MV-4-11 (cell line): ENCODE results near the gene BEX1.
A peak's percentile ranks its signal among the peaks of the same experiment; 100 is the strongest.
"Not testable (repeated sequence)": the region's sequence is repeated elsewhere in the genome, so short reads cannot be mapped to it uniquely, and the experiment has no call there.

ENCODE experiments used
- DNase-seq: peaks from one replicate; lab custom pipeline; 2025; lab: John Stamatoyannopoulos, UW

The BEX1 gene

DNA sequence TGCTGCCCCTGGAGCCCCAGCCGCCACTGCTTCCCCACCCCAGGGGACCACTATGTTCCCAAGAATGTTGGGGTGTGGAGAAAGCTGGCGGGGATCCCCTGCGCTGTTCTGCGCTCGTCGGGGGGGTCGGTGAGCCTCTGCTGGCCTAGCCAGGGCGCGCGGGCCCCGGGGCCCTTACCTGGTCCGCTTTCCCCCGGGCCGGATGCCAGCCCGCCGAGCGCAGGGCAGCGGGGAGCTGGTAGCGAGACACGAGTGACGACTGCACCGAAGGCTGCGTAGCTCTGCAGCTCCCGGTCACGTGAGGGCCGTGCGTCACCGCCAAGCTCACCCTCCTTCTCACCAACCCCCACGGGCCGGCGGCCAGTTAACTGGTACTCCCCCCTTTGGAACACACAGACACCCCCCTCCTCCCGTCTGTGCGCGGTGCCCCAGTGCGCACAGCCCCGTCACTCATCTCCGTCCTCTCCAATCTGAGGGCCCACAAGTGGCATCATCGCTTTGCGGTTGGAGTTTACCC is at the start of gene BEX1:
Gene BEX1 (minus strand): TSS at position 254 of the 517 bp plus-strand sequence. CDS start 897 bp downstream, outside the sequence.
- DNase-seq: peak; percentile 65

DNA sequence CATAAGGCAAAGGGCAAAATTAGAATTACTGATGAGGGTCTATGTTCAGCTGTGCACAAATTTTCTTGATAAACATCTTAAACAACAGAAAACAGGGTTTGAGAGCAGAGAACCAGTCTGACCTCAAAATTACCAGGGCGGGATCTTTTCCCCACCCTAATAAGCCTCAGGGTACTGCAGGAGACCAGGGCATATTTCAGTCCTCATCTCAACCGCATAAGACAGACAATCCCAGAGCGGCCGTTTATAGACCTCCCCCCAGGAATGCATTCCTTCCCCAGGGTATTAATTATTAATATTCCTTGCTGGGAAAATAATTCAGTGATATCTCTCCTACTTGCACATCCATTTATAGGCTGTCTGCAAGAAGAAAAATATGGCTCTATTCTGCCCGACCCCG is 45.5 kb upstream of the BEX1 start:
- not testable (repeated sequence) for DNase-seq

DNA sequence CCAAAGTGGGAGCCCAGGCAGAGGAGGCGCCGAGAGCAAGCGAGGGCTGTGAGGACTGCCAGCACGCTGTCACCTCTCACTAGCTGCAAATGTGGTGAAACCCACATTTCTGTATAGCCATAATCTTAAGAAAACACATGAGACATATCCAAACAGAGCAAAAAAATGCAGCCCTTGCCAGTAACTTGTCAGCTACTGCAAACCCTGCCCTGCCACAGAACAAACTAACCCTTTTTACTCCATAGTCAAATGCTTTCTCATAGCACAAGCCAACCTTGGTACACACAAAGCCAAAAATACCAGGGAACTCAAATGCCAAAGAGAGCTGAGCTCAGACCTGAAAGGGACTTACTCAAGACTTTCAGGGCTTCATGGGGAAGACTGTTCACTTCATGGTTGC is 43.9 kb upstream of the BEX1 start:
- no peak for DNase-seq

DNA sequence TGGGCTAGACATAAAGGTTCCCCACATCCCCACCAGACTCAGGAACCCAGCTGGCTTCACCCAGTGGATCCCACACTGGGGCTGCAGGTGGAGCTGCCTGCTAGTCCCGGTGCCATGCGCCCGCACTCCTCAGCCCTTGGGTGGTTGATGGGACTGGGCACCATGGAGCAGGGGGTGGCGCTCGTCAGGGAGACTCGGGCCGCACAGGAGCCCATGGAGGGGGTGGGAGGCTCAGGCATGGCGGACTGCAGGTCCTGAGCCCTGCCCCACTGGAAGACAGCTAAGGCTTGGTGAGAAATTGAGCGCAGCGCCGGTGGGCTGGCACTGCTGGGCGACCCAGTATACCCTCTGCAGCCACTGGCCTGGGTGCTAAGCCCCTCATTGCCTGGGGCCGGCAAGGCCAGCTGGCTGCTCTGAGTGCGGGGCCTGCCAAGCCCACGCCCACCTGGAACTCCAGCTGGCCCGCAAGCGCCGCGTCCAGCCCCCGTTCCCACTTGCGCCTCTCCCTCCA is 43.3 kb upstream of the BEX1 start:
- DNase-seq: not testable (repeated sequence)

DNA sequence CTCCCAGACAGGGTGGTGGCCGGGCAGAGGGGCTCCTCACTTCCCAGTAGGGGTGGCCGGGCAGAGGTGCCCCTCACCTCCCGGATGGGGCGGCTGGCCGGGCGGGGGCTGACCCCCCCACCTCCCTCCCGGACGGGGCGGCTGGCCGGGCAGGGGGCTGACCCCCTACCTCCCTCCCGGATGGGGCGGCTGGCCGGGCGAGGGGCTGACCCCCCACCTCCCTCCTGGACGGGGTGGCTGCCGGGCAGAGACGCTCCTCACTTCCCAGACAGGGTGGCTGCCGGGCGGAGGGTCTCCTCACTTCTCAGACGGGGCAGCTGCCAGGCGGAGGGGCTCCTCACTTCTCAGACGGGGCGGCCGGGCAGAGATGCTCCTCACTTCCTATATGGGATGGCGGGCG is 40.4 kb upstream of the BEX1 start:
- DNase-seq: not testable (repeated sequence)

DNA sequence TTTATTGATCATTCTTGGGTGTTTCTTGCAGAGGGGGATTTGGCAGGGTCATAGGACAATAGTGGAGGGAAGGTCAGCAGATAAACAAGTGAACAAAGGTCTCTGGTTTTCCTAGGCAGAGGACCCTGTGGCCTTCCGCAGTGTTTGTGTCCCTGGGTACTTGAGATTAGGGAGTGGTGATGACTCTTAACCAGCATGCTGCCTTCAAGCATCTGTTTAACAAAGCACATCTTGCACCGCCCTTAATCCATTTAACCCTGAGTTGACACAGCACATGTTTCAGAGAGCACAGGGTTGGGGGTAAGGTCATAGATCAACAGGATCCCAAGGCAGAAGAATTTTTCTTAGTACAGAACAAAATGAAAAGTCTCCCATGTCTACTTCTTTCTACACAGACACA is 39.9 kb upstream of the BEX1 start:
- DNase-seq: not testable (repeated sequence)

DNA sequence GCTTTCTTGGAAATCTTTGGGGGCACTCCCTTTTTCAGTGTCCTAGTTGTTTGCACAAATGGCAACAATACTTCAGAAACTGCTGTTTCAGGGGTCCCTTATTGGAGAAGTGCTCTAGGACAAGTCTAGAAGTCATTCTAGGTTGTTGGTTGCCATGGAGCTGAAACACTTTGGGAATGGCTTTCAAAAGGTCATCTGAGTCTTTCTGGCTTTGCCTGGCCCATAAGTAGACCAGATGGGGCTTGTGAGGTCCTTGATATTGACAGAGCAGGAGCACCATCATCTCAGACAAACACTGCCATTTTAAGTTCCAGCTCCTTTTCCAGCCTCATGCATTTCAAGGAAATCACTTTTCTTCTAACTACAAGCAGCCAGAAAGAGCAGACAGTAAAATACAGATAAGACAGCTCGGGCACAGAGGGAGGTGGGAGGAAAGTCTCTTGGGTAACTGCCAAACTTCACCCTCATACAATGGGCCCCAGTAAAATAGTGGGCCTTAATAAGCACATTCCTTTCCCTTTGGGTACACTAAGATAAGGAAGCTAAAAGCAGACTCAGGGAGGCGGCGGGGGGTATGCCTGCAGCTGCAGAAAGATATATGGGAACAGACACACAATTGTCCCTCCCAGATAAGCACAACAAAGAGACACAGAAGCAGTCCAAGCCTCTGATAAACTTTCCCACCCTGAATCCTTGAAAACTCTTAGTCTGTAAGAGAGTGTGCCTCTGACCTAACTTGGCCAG is 37.5 kb upstream of the BEX1 start:
- no peak for DNase-seq

DNA sequence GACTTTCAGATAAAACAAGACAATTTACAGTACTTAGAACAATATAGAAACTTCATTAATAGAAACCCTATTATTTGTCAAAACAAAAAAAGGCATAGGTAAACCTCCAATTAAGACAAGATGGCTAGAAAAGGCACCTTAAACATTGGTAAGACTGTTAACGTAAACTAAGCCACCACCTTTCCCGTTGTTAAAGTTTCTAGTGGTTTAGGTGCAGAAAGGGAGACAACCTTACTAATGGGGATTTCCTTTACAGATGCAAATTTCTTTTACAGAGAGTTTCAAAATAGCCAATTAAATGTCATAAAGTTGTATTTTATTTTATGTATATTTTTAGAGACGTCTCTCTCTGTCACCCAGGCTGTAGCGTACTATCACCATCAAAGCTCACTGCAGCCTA is 36.5 kb upstream of the BEX1 start:
- DNase-seq: no peak

DNA sequence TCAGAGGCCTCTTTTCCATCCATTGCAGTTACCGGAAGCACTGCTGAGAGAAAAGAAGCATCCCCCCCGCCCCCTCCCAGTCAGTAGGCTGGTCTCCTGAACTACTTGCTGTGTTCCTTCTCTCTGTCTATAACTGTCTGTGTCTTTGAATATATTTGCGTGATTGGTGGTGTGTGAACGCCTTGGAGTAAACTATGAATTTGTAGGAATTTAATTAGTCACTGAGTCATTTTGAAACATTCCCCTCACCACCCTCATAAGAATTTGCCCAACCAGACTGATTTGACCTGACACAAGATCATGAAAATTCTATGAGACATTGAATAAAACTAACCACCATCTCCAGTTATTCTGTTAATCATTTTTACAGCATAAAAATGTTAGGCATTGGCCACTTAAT is 35.7 kb upstream of the BEX1 start:
- DNase-seq: no peak

DNA sequence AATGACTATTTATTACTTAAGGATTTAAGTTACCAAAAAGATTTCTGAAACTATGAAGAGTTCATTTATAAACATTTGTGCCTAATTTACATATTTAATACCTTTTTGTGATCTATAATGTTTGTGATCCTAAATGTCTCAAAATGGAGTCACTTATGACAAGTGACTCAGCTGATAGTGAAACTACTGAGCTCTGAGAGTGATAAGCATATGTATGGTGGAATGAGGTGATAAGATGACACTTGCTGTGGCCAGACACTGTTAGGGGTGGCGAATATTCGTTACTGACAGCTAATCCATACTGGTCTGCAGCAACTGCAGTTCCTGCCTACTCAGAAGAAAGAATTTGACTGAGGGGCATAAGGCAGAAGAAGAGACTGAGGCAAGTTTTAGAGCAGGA is 34.5 kb upstream of the BEX1 start:
- DNase-seq: no peak

DNA sequence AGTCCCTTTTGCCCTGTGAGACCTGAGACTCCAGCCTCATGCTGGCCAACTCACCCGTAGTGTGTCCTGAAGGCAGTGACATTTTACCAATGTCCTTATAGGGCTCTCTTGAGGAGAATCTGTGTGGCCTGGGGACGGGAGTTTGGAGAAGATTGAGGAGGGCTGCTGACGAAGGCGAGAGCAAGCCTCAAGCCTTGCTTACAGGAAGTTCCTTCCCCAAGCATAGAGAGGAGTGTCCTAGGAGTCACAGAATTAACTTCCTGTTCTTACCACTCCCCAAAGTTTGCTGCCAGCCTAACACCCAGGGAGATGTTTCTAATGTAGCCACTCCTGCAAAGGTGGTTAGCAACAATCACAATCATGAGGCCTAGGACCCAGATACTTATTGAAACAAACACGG is 29.0 kb upstream of the BEX1 start, which contains the start of gene NXF3:
Gene NXF3 (minus strand): TSS at position 202 of the 400 bp plus-strand sequence. CDS start 120 bp downstream, at position 82.
- peak; percentile 70 for DNase-seq

DNA sequence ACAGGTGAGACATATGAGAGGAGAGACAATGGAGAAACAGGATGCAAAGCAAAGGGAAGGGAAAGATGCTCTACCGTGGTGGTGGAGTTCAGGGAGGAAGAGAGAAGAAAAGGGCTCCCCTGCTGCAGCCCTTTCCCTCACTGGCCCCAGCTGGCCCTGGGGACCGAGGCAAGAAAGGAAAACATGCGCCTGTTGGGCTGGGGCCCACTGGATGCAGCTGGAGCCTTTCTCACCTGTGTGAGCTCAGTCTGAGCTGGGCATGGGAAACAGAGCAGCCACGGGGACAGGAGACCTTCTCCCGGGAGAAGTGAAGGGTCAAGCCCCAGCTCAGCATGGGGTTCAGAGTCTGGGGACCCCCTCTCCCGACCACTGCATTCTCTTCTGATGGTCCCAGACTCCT is 17.1 kb upstream of the BEX1 start:
- no peak for DNase-seq

DNA sequence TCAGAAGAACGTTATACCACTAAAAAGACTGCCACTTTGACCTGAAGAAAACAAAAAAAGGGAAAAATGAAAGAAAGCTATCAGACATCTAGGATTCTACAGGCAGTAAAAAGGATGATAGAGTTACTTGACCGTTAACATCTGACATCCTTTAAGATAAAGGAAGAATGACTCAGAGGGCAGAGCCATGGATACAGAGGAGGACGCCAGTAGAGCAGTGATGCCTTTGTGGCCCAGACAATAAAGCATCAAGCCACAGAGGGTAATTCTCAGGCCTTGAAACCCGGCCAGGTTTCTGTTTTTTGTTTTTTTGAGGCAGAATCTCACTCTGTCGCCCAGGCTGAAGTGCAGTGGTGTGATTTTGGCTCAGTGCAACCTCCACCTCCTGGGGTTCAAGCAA is 9.5 kb upstream of the BEX1 start:
- peak; percentile 63 for DNase-seq

DNA sequence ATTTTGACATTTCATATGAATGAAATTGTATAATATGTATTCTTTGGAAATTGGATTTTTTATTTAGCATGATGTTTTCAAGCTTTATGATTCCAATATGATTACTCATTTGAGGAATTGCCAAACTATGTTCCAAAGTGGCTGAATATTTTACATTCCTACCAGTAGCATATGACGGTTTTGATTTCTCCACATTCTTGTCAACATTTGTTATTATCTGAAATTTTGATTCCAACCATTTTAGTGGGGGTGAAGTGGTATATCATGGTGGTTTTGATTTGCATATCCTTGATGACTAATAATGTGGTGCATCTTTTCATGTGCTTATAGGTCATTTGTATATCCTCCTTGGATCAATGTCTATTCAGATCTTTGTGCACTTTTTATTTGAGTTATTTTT is 2.6 kb upstream of the BEX1 start:
- no peak for DNase-seq

DNA sequence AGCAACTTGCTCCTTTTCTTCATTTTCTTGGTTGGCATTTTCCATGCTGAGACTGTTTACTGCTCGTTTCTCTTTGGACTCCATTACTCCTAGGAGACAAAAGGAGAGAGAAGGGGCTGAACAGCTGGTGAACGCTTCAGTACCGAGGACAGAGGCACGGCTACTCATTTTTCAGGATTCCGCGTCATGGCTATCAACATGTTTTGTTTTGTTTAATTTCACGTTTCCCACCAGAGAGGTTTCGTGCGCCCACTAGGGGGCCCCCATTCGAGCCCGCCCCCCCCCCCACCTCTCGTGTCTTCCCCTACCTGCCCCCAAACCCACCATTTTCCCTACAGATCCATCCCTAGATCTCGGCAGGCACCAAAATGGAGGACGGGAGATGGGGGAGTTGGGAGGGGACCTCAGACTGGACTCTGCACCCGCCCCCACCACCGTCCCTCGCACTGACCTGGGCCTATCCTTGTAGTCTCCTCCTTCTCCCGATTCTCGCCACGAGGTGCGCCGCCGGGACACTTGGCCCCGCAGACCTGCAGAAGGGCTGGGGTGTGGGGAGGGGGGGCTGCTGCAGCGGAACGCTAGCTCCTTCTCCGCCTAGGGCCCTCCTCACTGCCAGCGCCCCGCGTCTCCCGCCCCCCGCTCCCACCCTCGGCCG is 653 bp downstream of the BEX1 start:
- DNase-seq: peak; percentile 25

DNA sequence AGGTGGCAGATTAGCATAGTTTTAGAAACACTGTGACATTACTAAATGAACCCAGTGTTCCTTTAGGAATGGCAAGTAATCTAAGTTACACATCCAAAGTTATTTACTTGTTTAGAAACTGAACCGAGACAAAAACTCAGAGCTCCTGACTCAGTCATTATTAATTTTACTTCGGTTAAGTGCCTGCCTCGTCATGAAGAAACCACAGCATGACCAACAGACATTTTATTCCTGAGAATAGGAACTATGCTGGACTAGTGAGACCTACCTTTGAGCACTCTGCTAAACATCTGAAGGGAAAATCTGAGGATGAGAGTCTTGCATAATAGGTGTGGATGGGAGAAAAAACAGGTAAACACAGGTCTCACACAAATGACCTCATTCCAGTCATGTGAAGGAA is 2.5 kb downstream of the BEX1 start:
- no peak for DNase-seq

DNA sequence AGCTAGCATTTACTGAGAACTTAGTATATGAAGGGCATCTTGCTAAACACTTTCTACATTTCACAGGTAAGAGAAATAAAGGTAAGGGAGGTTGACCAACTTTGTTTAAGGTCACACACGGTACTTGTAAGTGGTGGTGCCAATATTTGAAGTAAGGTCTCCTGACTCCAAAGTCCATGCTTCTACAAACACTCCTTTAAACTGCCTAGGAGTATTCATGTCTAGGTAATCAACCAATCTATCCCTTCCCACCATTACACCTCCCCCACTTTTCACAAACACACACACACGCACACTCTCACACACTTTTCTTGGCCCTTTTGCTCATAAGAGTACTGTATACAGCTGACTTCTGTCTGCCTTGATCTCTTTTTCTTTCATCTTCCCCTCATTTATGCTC is 7.1 kb downstream of the BEX1 start:
- DNase-seq: no peak

DNA sequence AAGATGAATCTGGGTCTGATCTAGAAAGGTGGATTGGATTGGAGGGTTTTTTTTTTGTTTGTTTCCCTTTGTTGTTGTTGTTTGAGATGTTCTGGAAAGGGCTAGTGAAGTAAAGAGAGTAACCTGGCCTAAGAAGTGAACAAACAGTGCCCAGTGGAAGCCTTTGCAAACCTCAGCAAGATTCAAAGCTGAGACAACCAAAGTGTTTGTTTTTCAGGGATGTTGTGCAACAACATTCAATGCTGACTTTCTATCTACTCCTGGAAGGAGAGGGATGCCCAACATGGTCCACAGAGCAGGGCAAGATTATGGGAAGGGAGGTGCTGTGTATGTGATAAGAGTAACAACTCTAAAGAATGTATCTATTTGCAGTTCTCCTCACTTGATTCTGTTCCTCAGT is 11.3 kb downstream of the BEX1 start:
- DNase-seq: no peak

DNA sequence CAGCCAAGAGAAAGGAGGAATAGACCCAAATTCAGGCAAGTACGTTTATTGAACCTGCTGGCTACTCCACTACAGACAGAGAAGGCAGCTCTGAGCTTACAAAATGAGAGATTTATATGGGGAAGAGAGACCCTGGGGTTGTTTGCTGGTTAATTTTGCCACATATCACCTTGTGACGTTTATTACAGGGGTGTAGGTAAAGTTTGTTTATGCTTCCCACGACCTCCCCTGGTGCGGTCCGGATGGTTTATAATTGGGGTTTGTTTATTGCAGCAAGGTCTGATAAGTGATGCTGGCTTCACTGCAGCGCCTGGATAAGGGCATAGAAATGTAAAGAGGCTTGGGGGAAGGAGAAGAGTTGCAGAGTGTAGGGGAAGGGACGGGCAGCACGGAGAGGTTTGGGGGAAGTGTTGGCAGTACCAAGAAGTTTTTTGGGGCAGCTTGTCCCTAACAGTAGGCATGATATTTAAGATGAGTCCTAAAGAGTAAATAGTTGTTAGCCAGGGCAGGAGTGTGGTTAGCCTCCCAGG is 12.6 kb downstream of the BEX1 start:
- no peak for DNase-seq

DNA sequence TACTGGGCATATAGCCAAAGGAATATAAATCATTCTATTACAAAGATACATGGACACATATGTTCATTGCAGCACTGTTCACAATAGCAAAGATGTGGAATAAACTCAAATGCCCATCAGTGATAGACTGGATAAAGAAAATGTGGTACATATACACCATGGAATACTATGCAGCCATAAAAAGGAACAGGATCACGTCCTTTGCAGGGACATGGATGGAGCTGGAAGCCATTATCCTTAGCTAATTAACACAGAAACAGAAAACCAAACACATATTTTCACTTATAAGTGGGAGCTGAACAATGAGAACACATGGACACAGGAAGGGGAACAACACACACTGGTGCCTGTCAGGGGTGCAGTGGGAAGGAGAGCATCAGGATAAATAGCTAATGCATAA is 30.6 kb downstream of the BEX1 start:
- not testable (repeated sequence) for DNase-seq

DNA sequence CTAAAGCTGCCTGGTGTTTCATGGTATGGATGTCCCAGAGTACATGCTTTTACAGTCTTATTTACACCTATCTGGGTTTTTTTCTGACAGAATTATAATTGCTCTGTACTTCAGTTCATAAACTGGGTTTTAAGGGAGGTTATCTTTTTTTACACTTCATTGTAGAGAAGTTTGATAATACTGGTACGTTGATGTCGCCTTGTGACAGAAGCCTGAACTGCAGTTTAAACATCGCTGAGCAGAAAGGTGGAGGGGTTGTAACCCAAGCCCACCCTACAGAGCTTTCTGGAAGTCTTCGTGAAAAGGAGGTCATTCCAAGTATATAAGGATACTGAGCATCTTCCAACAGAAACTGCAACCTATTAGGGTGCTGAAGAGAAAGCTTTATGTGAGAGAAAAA is 46.4 kb downstream of the BEX1 start:
- DNase-seq: no peak

DNA sequence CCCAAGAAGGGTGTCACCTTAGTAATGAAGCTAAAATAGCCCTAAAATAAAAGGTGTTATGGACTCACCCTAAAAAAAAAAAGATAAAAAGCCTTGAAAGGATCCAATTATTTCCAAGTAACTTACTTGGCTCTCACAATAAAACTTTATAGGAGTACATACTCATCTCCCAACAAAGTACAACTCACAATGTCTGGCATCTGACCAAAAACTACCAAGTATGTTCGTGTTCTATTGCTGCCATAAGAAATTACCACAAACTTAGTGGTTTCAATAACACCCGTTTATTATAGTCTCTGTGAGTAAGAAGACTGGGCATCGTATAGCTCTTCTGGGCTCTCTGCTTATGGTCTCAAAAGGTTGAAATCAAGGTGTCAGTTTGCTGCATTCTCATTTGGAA is 51.0 kb downstream of the BEX1 start:
- DNase-seq: no peak
